ENCODE results near the gene KCNG4. TPM values are rescaled to one million over a fixed set of nuclear protein-coding genes. Genes with fewer than 3 reads are reported as not detected.

Gene KCNG4
- total RNA-seq, 1 experiment from 2014 or later, result not detected

- Histone ChIP-seq H3K4me1 (ENCODE audit: control insufficient read depth in 1 of 2, insufficient read depth in 2 of 2, low read length in 2 of 2) (no peaks in the 10 kb centered on the region), H3K27me3 (ENCODE audit: insufficient read depth, low read length) (peaks cover 11% of the 10 kb centered on the region; the same call in 1 of the 2 replicates), H3K4me2 (ENCODE audit: low read length) (no peak overlapping the region), H3K27ac (ENCODE audit: low read depth, low read length) (no peak overlapping the region), H4K20me1 (ENCODE audit: insufficient read depth) (no peaks in the 10 kb centered on the region), H3K9me2 (ENCODE audit: insufficient read depth) (no peaks in the 10 kb centered on the region), H3K79me2 (ENCODE audit: insufficient read depth, low read length) (no peaks in the 10 kb centered on the region), H3K4me3 (replicated peaks in 1 of 2; ENCODE audit: low read depth in 1 of 2, low read length in 2 of 2) (no peak overlapping the region), H3K9me3 (ENCODE audit: control insufficient read depth in 1 of 2, insufficient read depth in 1 of 2, low read depth in 1 of 2, low read length in 2 of 2) (no peaks in the 10 kb centered on the region), H2AFZ (ENCODE audit: low read depth, low read length, poor library complexity, severe bottlenecking) (no peak overlapping the region), H3K9ac (ENCODE audit: low read length) (no peak overlapping the region), H3K36me3 (ENCODE audit: control insufficient read depth in 1 of 2, insufficient read depth in 2 of 2, low read length in 2 of 2) (no peaks in the 10 kb centered on the region)
- intact Hi-C loops (cut with micrococcal nuclease), result no loop called here
- ChIA-PET CTCF (no interaction called here), RAD21 (ENCODE audit: low non-redundant PET in 1 of 2, low total read pairs in 2 of 2, uncharacterized antibody in 2 of 2, unreplicated experiment in 2 of 2) (no interaction called here), POLR2A (no interaction called here)
- DNase-seq (ENCODE audit: low read depth, low spot score) (no peak), ATAC-seq (no peak)
- BruUV-seq (replicated peaks), result no TSS peak
- no peak for TF ChIP-seq EZH2 (IDR thresholded peaks at IDR 0.05)
- no peak for TF ChIP-seq REST (IDR thresholded peaks at IDR 0.05; ENCODE audit: low read depth)
- no peak for TF ChIP-seq TCF7L2 (IDR thresholded peaks at IDR 0.05; ENCODE audit: borderline replicate concordance, extremely low read depth, insufficient read depth, insufficient read length)
Measured at GRCh38 chr16:84254062-84254461, 14.2 kb upstream of the KCNG4 start.

- Histone ChIP-seq H3K9ac (ENCODE audit: low read length) (no peak overlapping the region), H3K36me3 (ENCODE audit: control insufficient read depth in 1 of 2, insufficient read depth in 2 of 2, low read length in 2 of 2) (no peaks in the 10 kb centered on the region), H3K4me2 (ENCODE audit: low read length) (no peak overlapping the region), H3K9me2 (ENCODE audit: insufficient read depth) (no peaks in the 10 kb centered on the region), H2AFZ (ENCODE audit: low read depth, low read length, poor library complexity, severe bottlenecking) (no peak overlapping the region), H4K20me1 (ENCODE audit: insufficient read depth) (no peaks in the 10 kb centered on the region), H3K27ac (ENCODE audit: low read depth, low read length) (no peak overlapping the region), H3K9me3 (ENCODE audit: control insufficient read depth in 1 of 2, insufficient read depth in 1 of 2, low read depth in 1 of 2, low read length in 2 of 2) (no peaks in the 10 kb centered on the region), H3K4me1 (ENCODE audit: control insufficient read depth in 1 of 2, insufficient read depth in 2 of 2, low read length in 2 of 2) (peaks cover 0 to under 1% of the 10 kb centered on the region in 2 experiments; a peak in 1 of 4 replicates), H3K4me3 (replicated peaks in 1 of 2; ENCODE audit: low read depth in 1 of 2, low read length in 2 of 2) (no peak overlapping the region), H3K79me2 (ENCODE audit: insufficient read depth, low read length) (no peaks in the 10 kb centered on the region), H3K27me3 (ENCODE audit: insufficient read depth, low read length) (peaks cover 11% of the 10 kb centered on the region; the same call in 1 of the 2 replicates)
- no TSS peak for BruUV-seq (replicated peaks)
- intact Hi-C loops (cut with micrococcal nuclease), result no loop called here
- DNase-seq (ENCODE audit: low read depth, low spot score) (no peak), ATAC-seq (no peak)
- ChIA-PET RAD21 (ENCODE audit: low non-redundant PET in 1 of 2, low total read pairs in 2 of 2, uncharacterized antibody in 2 of 2, unreplicated experiment in 2 of 2) (no interaction called here), POLR2A (no interaction called here), CTCF (no interaction called here)
- TF ChIP-seq POLR2AphosphoS5 (IDR thresholded peaks at IDR 0.05; ENCODE audit: low read depth, low read length), result no peak
- TF ChIP-seq REST (IDR thresholded peaks at IDR 0.05; ENCODE audit: low read depth), result no peak
- no peak for TF ChIP-seq CBX3 (IDR thresholded peaks at IDR 0.05; ENCODE audit: low read depth)
- TF ChIP-seq CTCF (IDR thresholded peaks at IDR 0.05 in 2 of 3, conservative IDR thresholded peaks at IDR 0.05 in 1 of 3; ENCODE audit: borderline replicate concordance in 1 of 3, insufficient read depth in 1 of 3, low read depth in 2 of 3, low read length in 2 of 3), result no peak
- TF ChIP-seq SIN3A (IDR thresholded peaks at IDR 0.05; ENCODE audit: low read depth), result no peak
- TF ChIP-seq ZFX (IDR thresholded peaks at IDR 0.05), result no peak
- TF ChIP-seq POLR2A (IDR thresholded peaks at IDR 0.05; ENCODE audit: borderline replicate concordance, extremely low read depth, insufficient read depth, insufficient read length), result no peak
- no peak for TF ChIP-seq ZNF274 (IDR thresholded peaks at IDR 0.05; ENCODE audit: low read depth, low read length)
- no peak for TF ChIP-seq ELF1 (IDR thresholded peaks at IDR 0.05; ENCODE audit: borderline replicate concordance, low read depth)
Measured at GRCh38 chr16:84253173-84253572, 13.4 kb upstream of the KCNG4 start.

Data from HCT116 (cell line).